HepG2 (cell line): Measurements from ENCODE around the gene C20orf204. TPM values are rescaled to one million over a fixed set of nuclear protein-coding genes. Genes with fewer than 3 reads are reported as not detected.

ENCODE experiments used
- ARNT2 ChIP-seq: sonication (generic); formaldehyde crosslinking; IDR thresholded peaks from 2 replicates; pipeline ENCODE4 v1.8.0; 2022; ENCODE audit warnings: mild to moderate bottlenecking, low read depth, missing genetic modification reagents, moderate library complexity
- EHMT2 ChIP-seq: fragments of 200-600 bp; sonication (generic); IDR thresholded peaks from 2 replicates; pipeline ENCODE4 v1.7.0; 2017; ENCODE audit warnings: antibody characterized with exemption, low read depth, low read length, borderline replicate concordance
- MTA1 ChIP-seq: sonication (generic); formaldehyde crosslinking; IDR thresholded peaks from 2 replicates; pipeline ENCODE4 v1.4.0; 2020; ENCODE audit warnings: missing genetic modification reagents, mild to moderate bottlenecking, borderline replicate concordance
- MTERF4 ChIP-seq: sonication (generic); formaldehyde crosslinking; IDR thresholded peaks from 2 replicates; pipeline ENCODE4 v1.8.0; 2023; ENCODE audit warnings: mild to moderate bottlenecking, missing genetic modification reagents
- RFX5 ChIP-seq: IDR thresholded peaks from 2 replicates; pipeline ENCODE4 v1.6.1; 2011; ENCODE audit warnings: low read depth, low read length, improper control_type of control experiment
- SRF ChIP-seq: IDR thresholded peaks from 2 replicates; pipeline ENCODE4 v1.6.1; 2011; ENCODE audit warnings: mild to moderate bottlenecking, low read depth, low read length, moderate library complexity
- TBL1XR1 ChIP-seq: fragments of 150-350 bp; IDR thresholded peaks from 2 replicates; pipeline ENCODE4 v1.6.1; 2014; ENCODE audit warnings: borderline replicate concordance, low read length; ENCODE audit not compliant: partially characterized antibody
- TSC22D2 ChIP-seq: sonication (generic); formaldehyde crosslinking; IDR thresholded peaks from 2 replicates; pipeline ENCODE4 v1.5.1; 2020; ENCODE audit warnings: missing genetic modification reagents, mild to moderate bottlenecking, borderline replicate concordance
- U2AF1 ChIP-seq: fragments of 200-400 bp; formaldehyde crosslinking; optimal IDR thresholded peaks from 2 replicates; pipeline ENCODE3; 2017; ENCODE audit warnings: mild to moderate bottlenecking, low read depth, low read length
- ZBTB39 ChIP-seq: sonication (generic); formaldehyde crosslinking; IDR thresholded peaks from 2 replicates; pipeline ENCODE4 v1.5.0; 2020; ENCODE audit warnings: missing genetic modification reagents
- ZKSCAN5 ChIP-seq: sonication (generic); formaldehyde crosslinking; IDR thresholded peaks from 2 replicates; pipeline ENCODE4 v1.5.1; 2020; ENCODE audit warnings: mild to moderate bottlenecking, missing genetic modification reagents
- ZNF12 ChIP-seq: sonication (generic); formaldehyde crosslinking; IDR thresholded peaks from 2 replicates; pipeline ENCODE4 v1.5.0; 2020; ENCODE audit warnings: missing genetic modification reagents
- ZNF143 ChIP-seq: sonication (generic); formaldehyde crosslinking; IDR thresholded peaks from 2 replicates; pipeline ENCODE4 v1.4.0; 2020; ENCODE audit warnings: missing genetic modification reagents
- ZNF329 ChIP-seq: sonication (generic); formaldehyde crosslinking; IDR thresholded peaks from 2 replicates; pipeline ENCODE4 v1.9.0; 2021; ENCODE audit warnings: low read depth, mild to moderate bottlenecking, missing genetic modification reagents
- ZNF639 ChIP-seq: conservative IDR thresholded peaks from 2 replicates; pipeline ENCODE4 v1.6.1; 2018; ENCODE audit warnings: missing genetic modification reagents
- ZNF816 ChIP-seq: sonication (generic); formaldehyde crosslinking; IDR thresholded peaks from 2 replicates; pipeline ENCODE4 v1.8.0; 2022; ENCODE audit warnings: missing genetic modification reagents, mild to moderate bottlenecking, borderline replicate concordance
- polyA plus RNA-seq, 8 experiments: library from polyadenylated mRNA; depleted of rRNA in 3 of 8; stranded (reverse) in 7 of 8; unstranded in 1 of 8; fragments of >200 nt; fragmentation: Illumina TruSeq in 4 of 8; extraction: Trizol in 4 of 8; gene quantifications; 2 replicates each; pipeline versions ENCODE4 v1.2.1 to v1.2.3, GENCODE V29; 2011 to 2016; ENCODE audit warnings: low read depth in 4 of 8, missing spikeins in 1 of 8, mixed read lengths in 1 of 8; ENCODE audit not compliant: insufficient read depth in 1 of 8
- total RNA-seq, 5 experiments: library from RNA; depleted of rRNA; stranded (reverse); fragments of >200 nt; fragmentation: Illumina TruSeq; extraction: Trizol; gene quantifications; 2 replicates each; pipeline ENCODE4 v1.2.3, GENCODE V29; 2016; ENCODE audit warnings: low read depth in 1 of 5
- TF ChIP-seq, protein P1 (sequence below): sonication (generic); formaldehyde crosslinking; IDR thresholded peaks from 2 replicates; pipeline ENCODE4 v1.4.0; 2020; ENCODE audit warnings: missing genetic modification reagents, borderline replicate concordance
- TF ChIP-seq, protein P2 (sequence below): fragments of 450-650 bp; IDR thresholded peaks from 2 replicates; pipeline ENCODE4 v1.6.1; 2017
- TF ChIP-seq, protein P3 (sequence below): sonication (generic); formaldehyde crosslinking; IDR thresholded peaks from 2 replicates; pipeline ENCODE4 v1.4.0; 2020; ENCODE audit warnings: mild to moderate bottlenecking, missing genetic modification reagents

The C20orf204 gene
- total and polyA plus RNA-seq, 2 of the 13 experiments (the other 11 are each of a cell fraction or from before 2014, with no cell fraction given) = 22.1 to 80.0 TPM

DNA sequence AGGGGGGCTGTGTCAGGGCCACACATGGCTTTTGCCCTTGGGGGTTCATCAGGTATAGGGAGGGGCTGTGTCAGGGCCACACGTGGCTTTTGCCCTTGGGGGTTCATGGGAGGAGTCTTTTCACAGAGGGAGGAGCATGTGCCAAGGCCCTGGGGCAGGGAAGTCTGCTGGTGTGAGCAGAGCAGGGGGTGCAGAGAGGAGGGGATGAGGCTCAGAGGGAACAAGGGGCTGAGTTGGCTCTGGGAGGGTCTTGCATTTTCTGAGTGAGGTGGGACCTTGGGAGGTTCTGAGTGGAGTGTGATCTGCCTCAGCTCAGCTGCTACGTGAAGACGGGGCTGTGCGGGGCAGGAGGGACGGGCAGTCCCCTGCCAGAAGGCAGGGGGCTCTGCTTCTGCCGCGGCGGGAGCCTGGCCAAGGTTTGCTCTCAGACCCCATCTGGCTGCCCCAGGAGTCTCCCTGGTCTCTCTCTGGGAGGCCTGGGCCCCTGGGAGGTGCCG, 19.5 kb downstream of the C20orf204 start (continued):
- no peak for TF ChIP-seq MTERF4
- 0 out of 2 replicates have a peak, but pooled peaks have one; percentile 34 for TF ChIP-seq ZNF143 (CRISPR knock-in tag)
- no peak for TF ChIP-seq ZNF639 (CRISPR knock-in tag)
- TF ChIP-seq ZNF329 (CRISPR knock-in tag) = no peak
- TF ChIP-seq, protein P1, sequence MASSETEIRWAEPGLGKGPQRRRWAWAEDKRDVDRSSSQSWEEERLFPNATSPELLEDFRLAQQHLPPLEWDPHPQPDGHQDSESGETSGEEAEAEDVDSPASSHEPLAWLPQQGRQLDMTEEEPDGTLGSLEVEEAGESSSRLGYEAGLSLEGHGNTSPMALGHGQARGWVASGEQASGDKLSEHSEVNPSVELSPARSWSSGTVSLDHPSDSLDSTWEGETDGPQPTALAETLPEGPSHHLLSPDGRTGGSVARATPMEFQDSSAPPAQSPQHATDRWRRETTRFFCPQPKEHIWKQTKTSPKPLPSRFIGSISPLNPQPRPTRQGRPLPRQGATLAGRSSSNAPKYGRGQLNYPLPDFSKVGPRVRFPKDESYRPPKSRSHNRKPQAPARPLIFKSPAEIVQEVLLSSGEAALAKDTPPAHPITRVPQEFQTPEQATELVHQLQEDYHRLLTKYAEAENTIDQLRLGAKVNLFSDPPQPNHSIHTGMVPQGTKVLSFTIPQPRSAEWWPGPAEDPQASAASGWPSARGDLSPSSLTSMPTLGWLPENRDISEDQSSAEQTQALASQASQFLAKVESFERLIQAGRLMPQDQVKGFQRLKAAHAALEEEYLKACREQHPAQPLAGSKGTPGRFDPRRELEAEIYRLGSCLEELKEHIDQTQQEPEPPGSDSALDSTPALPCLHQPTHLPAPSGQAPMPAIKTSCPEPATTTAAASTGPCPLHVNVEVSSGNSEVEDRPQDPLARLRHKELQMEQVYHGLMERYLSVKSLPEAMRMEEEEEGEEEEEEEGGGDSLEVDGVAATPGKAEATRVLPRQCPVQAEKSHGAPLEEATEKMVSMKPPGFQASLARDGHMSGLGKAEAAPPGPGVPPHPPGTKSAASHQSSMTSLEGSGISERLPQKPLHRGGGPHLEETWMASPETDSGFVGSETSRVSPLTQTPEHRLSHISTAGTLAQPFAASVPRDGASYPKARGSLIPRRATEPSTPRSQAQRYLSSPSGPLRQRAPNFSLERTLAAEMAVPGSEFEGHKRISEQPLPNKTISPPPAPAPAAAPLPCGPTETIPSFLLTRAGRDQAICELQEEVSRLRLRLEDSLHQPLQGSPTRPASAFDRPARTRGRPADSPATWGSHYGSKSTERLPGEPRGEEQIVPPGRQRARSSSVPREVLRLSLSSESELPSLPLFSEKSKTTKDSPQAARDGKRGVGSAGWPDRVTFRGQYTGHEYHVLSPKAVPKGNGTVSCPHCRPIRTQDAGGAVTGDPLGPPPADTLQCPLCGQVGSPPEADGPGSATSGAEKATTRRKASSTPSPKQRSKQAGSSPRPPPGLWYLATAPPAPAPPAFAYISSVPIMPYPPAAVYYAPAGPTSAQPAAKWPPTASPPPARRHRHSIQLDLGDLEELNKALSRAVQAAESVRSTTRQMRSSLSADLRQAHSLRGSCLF (CRISPR knock-in tag) = no peak
- TF ChIP-seq SRF = no peak
- TF ChIP-seq, protein P2, sequence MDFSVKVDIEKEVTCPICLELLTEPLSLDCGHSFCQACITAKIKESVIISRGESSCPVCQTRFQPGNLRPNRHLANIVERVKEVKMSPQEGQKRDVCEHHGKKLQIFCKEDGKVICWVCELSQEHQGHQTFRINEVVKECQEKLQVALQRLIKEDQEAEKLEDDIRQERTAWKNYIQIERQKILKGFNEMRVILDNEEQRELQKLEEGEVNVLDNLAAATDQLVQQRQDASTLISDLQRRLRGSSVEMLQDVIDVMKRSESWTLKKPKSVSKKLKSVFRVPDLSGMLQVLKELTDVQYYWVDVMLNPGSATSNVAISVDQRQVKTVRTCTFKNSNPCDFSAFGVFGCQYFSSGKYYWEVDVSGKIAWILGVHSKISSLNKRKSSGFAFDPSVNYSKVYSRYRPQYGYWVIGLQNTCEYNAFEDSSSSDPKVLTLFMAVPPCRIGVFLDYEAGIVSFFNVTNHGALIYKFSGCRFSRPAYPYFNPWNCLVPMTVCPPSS = no peak
- no peak for TF ChIP-seq RFX5
- TF ChIP-seq ZKSCAN5 (CRISPR knock-in tag) = peak; percentile 11; the same call in 1 of the 2 replicates
- no peak for TF ChIP-seq TBL1XR1
- TF ChIP-seq EHMT2 = no peak
- no peak for TF ChIP-seq ZNF816 (CRISPR knock-in tag)
- 0 out of 2 replicates have a peak, but pooled peaks have one; percentile 22 for TF ChIP-seq ZNF12 (CRISPR knock-in tag)
- peak; percentile 28 for TF ChIP-seq U2AF1
- no peak for TF ChIP-seq ARNT2
- TF ChIP-seq TSC22D2 (CRISPR knock-in tag) = no peak
- TF ChIP-seq ZBTB39 (CRISPR knock-in tag) = no peak
- no peak for TF ChIP-seq MTA1 (CRISPR knock-in tag)
- TF ChIP-seq, protein P3, sequence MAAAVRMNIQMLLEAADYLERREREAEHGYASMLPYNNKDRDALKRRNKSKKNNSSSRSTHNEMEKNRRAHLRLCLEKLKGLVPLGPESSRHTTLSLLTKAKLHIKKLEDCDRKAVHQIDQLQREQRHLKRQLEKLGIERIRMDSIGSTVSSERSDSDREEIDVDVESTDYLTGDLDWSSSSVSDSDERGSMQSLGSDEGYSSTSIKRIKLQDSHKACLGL = peak; percentile 14; the same call in 1 of the 2 replicates
